ENCODE results near the gene SRGAP3. TPM values are rescaled to one million over a fixed set of nuclear protein-coding genes. Genes with fewer than 3 reads are reported as not detected.
A peak's percentile ranks its signal among the peaks of the same experiment; 100 is the strongest.

Gene SRGAP3
- total and polyA plus RNA-seq, 2 experiments from 2014 or later, result 0.89 to 1.7 TPM

GRCh38 chr3:9280451-9281219 lies 31.2 kb upstream of the SRGAP3 start:
- TF ChIP-seq EZH2 (IDR thresholded peaks at IDR 0.05; ENCODE audit: insufficient read depth, poor library complexity, severe bottlenecking), result no peak
- TF ChIP-seq EZH2phosphoT487 (IDR thresholded peaks at IDR 0.05; ENCODE audit: insufficient read depth, low read depth), result no peak
- Histone ChIP-seq H3K9ac (peak overlapping the region; percentile 12; the same call in 1 of the 2 replicates), H3K27me3 (replicated peaks; ENCODE audit: insufficient read depth) (no peaks in the 10 kb centered on the region), H4K20me1 (ENCODE audit: insufficient read depth) (no peaks in the 10 kb centered on the region), H3K79me2 (ENCODE audit: insufficient read depth) (no peaks in the 10 kb centered on the region), H3K4me2 (ENCODE audit: unreplicated experiment) (peak overlapping the region; percentile 38), H3K4me3 (no peak overlapping the region; the same call in 1 of the 2 replicates), H3K9me3 (ENCODE audit: low read depth) (no peaks in the 10 kb centered on the region), H3K9me2 (ENCODE audit: insufficient read depth) (no peaks in the 10 kb centered on the region), H3K36me3 (ENCODE audit: low read depth) (no peaks in the 10 kb centered on the region), H3F3A (ENCODE audit: insufficient read depth) (no peaks in the 10 kb centered on the region; the same call in 1 of the 2 replicates), H2AFZ (peak overlapping the region; percentile 46), H3K27ac (peak overlapping the region; percentile 34; the same call in 1 of the 2 replicates), H3K4me1 (ENCODE audit: insufficient read depth) (peaks cover 12% of the 10 kb centered on the region)
- in situ Hi-C loops (cut with MboI), result no loop called here
- peak; percentile 53 for DNase-seq
- 22 to 24% methylated on average over 11 of the region's 11 CpGs for WGBS, 2 experiments (ENCODE audit: low coverage in 1 of 2, low lambda C conversion rate in 2 of 2, missing lambda C conversion rate in 2 of 2)

GRCh38 chr3:9279966-9280365 lies 30.5 kb upstream of the SRGAP3 start:
- H3K9me2 ChIP-seq (ENCODE audit: insufficient read depth), result no peaks in the 10 kb centered on the region
- H3K4me2 ChIP-seq (ENCODE audit: unreplicated experiment), result no peak overlapping the region
- H4K20me1 ChIP-seq (ENCODE audit: insufficient read depth), result no peaks in the 10 kb centered on the region
- H3K9me3 ChIP-seq (ENCODE audit: low read depth), result no peaks in the 10 kb centered on the region
- H3K9ac ChIP-seq, result peak overlapping the region; percentile 12; the same call in 1 of the 2 replicates
- peaks cover 12% of the 10 kb centered on the region for H3K4me1 ChIP-seq (ENCODE audit: insufficient read depth)
- in situ Hi-C loops (cut with MboI), result no loop called here
- H3K79me2 ChIP-seq (ENCODE audit: insufficient read depth), result no peaks in the 10 kb centered on the region
- peak; percentile 66 for DNase-seq
- H2AFZ ChIP-seq, result peak overlapping the region; percentile 46
- no peaks in the 10 kb centered on the region for H3K36me3 ChIP-seq (ENCODE audit: low read depth)
- TF ChIP-seq EZH2 (IDR thresholded peaks at IDR 0.05; ENCODE audit: insufficient read depth, poor library complexity, severe bottlenecking), result no peak
- TF ChIP-seq EZH2phosphoT487 (IDR thresholded peaks at IDR 0.05; ENCODE audit: insufficient read depth, low read depth), result no peak
- no peaks in the 10 kb centered on the region; the same call in 1 of the 2 replicates for H3F3A ChIP-seq (ENCODE audit: insufficient read depth)
- H3K4me3 ChIP-seq, result no peak overlapping the region; the same call in 1 of the 2 replicates
- H3K27ac ChIP-seq, result peak overlapping the region; percentile 34; the same call in 1 of the 2 replicates
- 17 to 23% methylated on average over 6 of the region's 6 CpGs for WGBS, 2 experiments (ENCODE audit: low coverage in 1 of 2, low lambda C conversion rate in 2 of 2, missing lambda C conversion rate in 2 of 2)
- H3K27me3 ChIP-seq (replicated peaks; ENCODE audit: insufficient read depth), result no peaks in the 10 kb centered on the region

DNA sequence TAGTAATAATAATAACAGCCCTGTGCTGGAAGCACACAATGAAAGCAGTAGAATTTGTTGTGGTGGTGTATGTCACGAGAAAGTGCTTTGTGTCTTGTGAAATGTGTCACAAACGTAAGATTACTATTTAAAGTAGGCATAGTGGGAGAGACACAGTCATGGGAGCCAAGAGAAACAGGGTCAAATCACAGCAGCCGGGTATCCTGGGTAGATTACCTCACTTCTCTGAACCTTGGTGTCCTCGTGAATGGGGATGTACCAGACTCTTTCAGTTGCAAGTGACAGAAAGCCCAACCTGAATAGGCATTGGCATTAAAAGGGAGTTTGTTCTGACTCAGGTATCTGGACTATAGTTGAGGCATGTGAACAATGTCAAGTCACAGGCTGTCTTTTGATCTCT lies 29.1 kb upstream of the SRGAP3 start:
- in situ Hi-C loops (cut with MboI), result no loop called here
- no peak overlapping the region for H3K4me3 ChIP-seq
- 60 to 69% methylated on average over 4 of the region's 4 CpGs for WGBS, 2 experiments (ENCODE audit: low coverage in 1 of 2, low lambda C conversion rate in 2 of 2, missing lambda C conversion rate in 2 of 2)
- DNase-seq, result no peak
- no peaks in the 10 kb centered on the region for H3K27me3 ChIP-seq (replicated peaks; ENCODE audit: insufficient read depth)
- no peak overlapping the region for H3K27ac ChIP-seq
- no peaks in the 10 kb centered on the region for H3K9me2 ChIP-seq (ENCODE audit: insufficient read depth)
- no peaks in the 10 kb centered on the region for H3K9me3 ChIP-seq (ENCODE audit: low read depth)
- H3K4me1 ChIP-seq (ENCODE audit: insufficient read depth), result peaks cover 12% of the 10 kb centered on the region
- H2AFZ ChIP-seq, result no peak overlapping the region
- no peaks in the 10 kb centered on the region; the same call in 1 of the 2 replicates for H3F3A ChIP-seq (ENCODE audit: insufficient read depth)
- TF ChIP-seq EZH2phosphoT487 (IDR thresholded peaks at IDR 0.05; ENCODE audit: insufficient read depth, low read depth) (no peak), EZH2 (IDR thresholded peaks at IDR 0.05; ENCODE audit: insufficient read depth, poor library complexity, severe bottlenecking) (no peak)
- H3K9ac ChIP-seq, result no peak overlapping the region
- no peak overlapping the region for H3K4me2 ChIP-seq (ENCODE audit: unreplicated experiment)
- H4K20me1 ChIP-seq (ENCODE audit: insufficient read depth), result no peaks in the 10 kb centered on the region
- no peaks in the 10 kb centered on the region for H3K79me2 ChIP-seq (ENCODE audit: insufficient read depth)
- H3K36me3 ChIP-seq (ENCODE audit: low read depth), result no peaks in the 10 kb centered on the region

DNA sequence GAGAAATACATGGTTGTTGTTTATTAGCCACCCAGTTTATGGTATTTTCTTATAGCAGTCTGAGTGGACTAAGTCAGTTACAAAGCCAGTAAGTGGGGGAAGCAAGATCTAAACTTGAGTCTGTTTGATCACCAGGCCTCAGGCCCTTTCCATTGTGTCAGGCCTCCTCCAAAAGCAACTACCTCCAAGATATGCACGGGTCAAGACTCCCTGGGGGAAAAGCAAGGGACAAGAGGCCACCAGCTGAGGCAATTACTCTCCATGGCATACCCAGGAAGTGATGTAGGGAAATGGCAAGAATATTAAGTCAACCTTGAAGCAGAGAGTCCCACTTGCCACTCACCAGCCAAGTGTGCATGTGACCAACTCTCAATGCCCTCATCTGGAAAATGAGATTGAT lies 28.6 kb upstream of the SRGAP3 start:
- Histone ChIP-seq H3K4me3 (no peak overlapping the region), H2AFZ (no peak overlapping the region), H3K27ac (no peak overlapping the region), H4K20me1 (ENCODE audit: insufficient read depth) (no peaks in the 10 kb centered on the region), H3F3A (ENCODE audit: insufficient read depth) (no peaks in the 10 kb centered on the region; the same call in 1 of the 2 replicates), H3K4me1 (ENCODE audit: insufficient read depth) (peaks cover 12% of the 10 kb centered on the region), H3K9me3 (ENCODE audit: low read depth) (no peaks in the 10 kb centered on the region), H3K79me2 (ENCODE audit: insufficient read depth) (no peaks in the 10 kb centered on the region), H3K9me2 (ENCODE audit: insufficient read depth) (no peaks in the 10 kb centered on the region), H3K36me3 (ENCODE audit: low read depth) (no peaks in the 10 kb centered on the region), H3K27me3 (replicated peaks; ENCODE audit: insufficient read depth) (no peaks in the 10 kb centered on the region), H3K4me2 (ENCODE audit: unreplicated experiment) (no peak overlapping the region), H3K9ac (no peak overlapping the region)
- TF ChIP-seq EZH2 (IDR thresholded peaks at IDR 0.05; ENCODE audit: insufficient read depth, poor library complexity, severe bottlenecking) (no peak), EZH2phosphoT487 (IDR thresholded peaks at IDR 0.05; ENCODE audit: insufficient read depth, low read depth) (no peak)
- in situ Hi-C loops (cut with MboI), result no loop called here
- DNase-seq, result no peak
- 42 to 50% methylated on average over 1 of the region's 1 CpG for WGBS, 2 experiments (ENCODE audit: low coverage in 1 of 2, low lambda C conversion rate in 2 of 2, missing lambda C conversion rate in 2 of 2)
